HepG2 (cell line): ENCODE results near the gene MIA2. TPM values are rescaled to one million over a fixed set of nuclear protein-coding genes. Genes with fewer than 3 reads are reported as not detected.

Source experiments
- ATAC-seq: fragments of 200-7000 bp; cut with Tn5 transposase; 3 replicates; pipeline ENCODE4 v1.9.1; 2020; ENCODE audit warnings: mild to moderate bottlenecking, moderate library complexity
- BruUV-seq: library from RNA; stranded (reverse); fragments of 400-500 nt; replicated peaks from 2 replicates; lab custom pipeline; 2021; lab: Mats Ljungman, UMichigan
- CTCF ChIA-PET: fragments of 300-600 bp; formaldehyde crosslinking; extraction: SDS; loops from one replicate; lab custom pipeline; 2021; ENCODE audit warnings: low total read pairs, inconsistent platforms, low intra/inter-chr PET ratio; lab: Yijun Ruan, JAX
- POLR2A ChIA-PET: fragments of 350-600 bp; sonication (Branson Sonifier 250); formaldehyde crosslinking; loops from one replicate; lab custom pipeline; 2020; ENCODE audit warnings: antibody characterized with exemption, inconsistent platforms; lab: Yijun Ruan, JAX
- DNase-seq: peaks from one replicate; pipeline ENCODE4 v3.0.0-alpha.2; 2015; ENCODE audit warnings: low spot score
- FAIRE-seq: peaks from 3 replicates; lab custom pipeline; 2011; peaks lifted over from hg19 to GRCh38; lab: Jason Lieb, UNC
- H2AFZ ChIP-seq: one replicate; pipeline ENCODE4 v1.6.1; 2011; ENCODE audit warnings: low read length, inconsistent platforms
- H3K27ac ChIP-seq: fragments of 300-600 bp; 3 replicates; pipeline ENCODE4 v1.8.0; 2011; ENCODE audit warnings: mixed run types, mild to moderate bottlenecking, mixed read lengths, low read length, inconsistent platforms; ENCODE audit not compliant: insufficient read depth; ENCODE audit errors: extremely low read length
- H3K27me3 ChIP-seq, 2 experiments: fragments of 200-600 bp in 1 of 2; 2 replicates in 1 of 2; 3 replicates in 1 of 2; pipeline versions ENCODE4 v1.6.0 to v1.8.0; 2011; ENCODE audit warnings: low read length in 2 of 2, mild to moderate bottlenecking in 2 of 2, moderate library complexity in 2 of 2, inconsistent platforms in 1 of 2; ENCODE audit not compliant: insufficient read depth in 2 of 2, control insufficient read depth in 1 of 2
- H3K36me3 ChIP-seq, 2 experiments: fragments of 200-600 bp in 1 of 2; replicated peaks in 1 of 2; 2 replicates in 1 of 2; 3 replicates in 1 of 2; pipeline versions ENCODE4 v1.5.1 to v1.8.0; 2011; ENCODE audit warnings: low read length in 2 of 2, inconsistent platforms in 1 of 2; ENCODE audit not compliant: insufficient read depth in 2 of 2, control insufficient read depth in 1 of 2
- H3K4me1 ChIP-seq: 2 replicates; pipeline ENCODE4 v1.5.1; 2012; ENCODE audit warnings: low read length, inconsistent platforms; ENCODE audit not compliant: insufficient read depth
- H3K4me2 ChIP-seq: 2 replicates; pipeline ENCODE4 v1.6.0; 2011; ENCODE audit warnings: low read depth, low read length, inconsistent platforms
- H3K4me3 ChIP-seq, 3 experiments: fragments of 200-600 bp in 1 of 3; sonication (generic), shearing (Covaris generic) in 1 of 3; replicated peaks in 1 of 3; 2 replicates each; pipeline ENCODE4 v1.5.1; 2011 to 2016; ENCODE audit warnings: low read length in 3 of 3, inconsistent platforms in 2 of 3, low read depth in 2 of 3, mild to moderate bottlenecking in 2 of 3, control low read depth in 1 of 3, mixed read lengths in 1 of 3; ENCODE audit not compliant: insufficient read depth in 1 of 3
- H3K79me2 ChIP-seq: one replicate; pipeline ENCODE4 v1.6.1; 2011; ENCODE audit warnings: low read length, inconsistent platforms; ENCODE audit not compliant: insufficient read depth
- H3K9ac ChIP-seq: 2 replicates; pipeline ENCODE4 v1.6.0; 2011; ENCODE audit warnings: mild to moderate bottlenecking, low read depth, low read length, inconsistent platforms; ENCODE audit not compliant: insufficient read depth
- H3K9me3 ChIP-seq: 2 replicates; pipeline ENCODE4 v1.5.1; 2012; ENCODE audit warnings: mild to moderate bottlenecking, low read length
- H4K20me1 ChIP-seq: 2 replicates; pipeline ENCODE4 v1.6.0; 2011; ENCODE audit warnings: inconsistent platforms, mild to moderate bottlenecking, low read length, moderate library complexity; ENCODE audit not compliant: insufficient read depth
- ATRX ChIP-seq: sonication (generic); formaldehyde crosslinking; IDR thresholded peaks from 2 replicates; pipeline ENCODE4 v1.4.0; 2020; ENCODE audit warnings: missing genetic modification reagents, borderline replicate concordance
- GABPB1 ChIP-seq: IDR thresholded peaks from 2 replicates; pipeline ENCODE4 v1.6.1; 2016; ENCODE audit warnings: mild to moderate bottlenecking, missing genetic modification reagents, moderate library complexity, missing compliant biosample characterization
- GTF3A ChIP-seq: sonication (generic); formaldehyde crosslinking; conservative IDR thresholded peaks from 2 replicates; pipeline ENCODE4 v1.4.0; 2020; ENCODE audit warnings: mild to moderate bottlenecking, missing genetic modification reagents
- HOXA9 ChIP-seq: sonication (generic); formaldehyde crosslinking; IDR thresholded peaks from 2 replicates; pipeline ENCODE4 v1.8.1; 2022; ENCODE audit warnings: missing genetic modification reagents, mild to moderate bottlenecking, moderate library complexity, borderline replicate concordance
- KDM2A ChIP-seq: sonication (generic); formaldehyde crosslinking; IDR thresholded peaks from 2 replicates; pipeline ENCODE4 v1.4.0; 2020; ENCODE audit warnings: low read depth, missing genetic modification reagents, borderline replicate concordance
- KLF15 ChIP-seq: sonication (generic); formaldehyde crosslinking; IDR thresholded peaks from 2 replicates; pipeline ENCODE4 v1.8.1; 2023; ENCODE audit warnings: borderline replicate concordance, mild to moderate bottlenecking, inconsistent platforms, missing genetic modification reagents, mixed read lengths
- MAFF ChIP-seq: IDR thresholded peaks from 2 replicates; pipeline ENCODE4 v1.6.1; 2011; ENCODE audit warnings: low read depth, low read length, improper control_type of control experiment
- MEIS2 ChIP-seq: sonication (generic); formaldehyde crosslinking; IDR thresholded peaks from 2 replicates; pipeline ENCODE4 v1.9.0; 2021; ENCODE audit warnings: mild to moderate bottlenecking, missing genetic modification reagents
- MIXL1 ChIP-seq: IDR thresholded peaks from 2 replicates; pipeline ENCODE4 v1.6.1; 2016
- NFYC ChIP-seq: IDR thresholded peaks from 2 replicates; pipeline ENCODE4 v1.6.1; 2016; ENCODE audit warnings: missing genetic modification reagents, missing compliant biosample characterization
- RBM39 ChIP-seq: fragments of 200-400 bp; formaldehyde crosslinking; IDR thresholded peaks from one replicate; pipeline ENCODE4 v1.6.1; 2018; ENCODE audit warnings: antibody characterized with exemption, mild to moderate bottlenecking, low read depth, low read length; ENCODE audit not compliant: poor library complexity, severe bottlenecking
- SP1 ChIP-seq, 2 experiments: fragments of 450-650 bp in 1 of 2; sonication (generic) in 1 of 2; formaldehyde crosslinking in 1 of 2; IDR thresholded peaks; 2 replicates each; pipeline versions ENCODE4 v1.4.0 to v1.6.1; 2016 to 2020; ENCODE audit warnings: missing genetic modification reagents in 1 of 2
- STAT6 ChIP-seq: sonication (generic); formaldehyde crosslinking; IDR thresholded peaks from 2 replicates; pipeline ENCODE4 v1.4.0; 2020; ENCODE audit warnings: missing genetic modification reagents, mild to moderate bottlenecking, borderline replicate concordance
- TARDBP ChIP-seq: sonication (generic); formaldehyde crosslinking; IDR thresholded peaks from 2 replicates; pipeline ENCODE4 v1.8.0; 2022; ENCODE audit warnings: mild to moderate bottlenecking, missing genetic modification reagents
- ZC3H4 ChIP-seq: sonication (generic); formaldehyde crosslinking; IDR thresholded peaks from 2 replicates; pipeline ENCODE4 v1.4.0; 2020; ENCODE audit warnings: missing genetic modification reagents, borderline replicate concordance
- ZNF3 ChIP-seq: IDR thresholded peaks from 2 replicates; pipeline ENCODE4 v1.7.0; 2017; ENCODE audit warnings: inconsistent platforms
- ZNF33B ChIP-seq: sonication (generic); formaldehyde crosslinking; IDR thresholded peaks from 2 replicates; pipeline ENCODE4 v1.5.1; 2020; ENCODE audit warnings: mild to moderate bottlenecking, missing genetic modification reagents
- ZNF572 ChIP-seq: sonication (generic); formaldehyde crosslinking; IDR thresholded peaks from 2 replicates; pipeline ENCODE4 v1.5.1; 2020; ENCODE audit warnings: mild to moderate bottlenecking, missing genetic modification reagents
- ZNF878 ChIP-seq: sonication (generic); formaldehyde crosslinking; IDR thresholded peaks from 2 replicates; pipeline ENCODE4 v1.8.1; 2023; ENCODE audit warnings: mild to moderate bottlenecking, missing genetic modification reagents, moderate library complexity
- WGBS: methylation state at CpG from one replicate; pipeline ENCODE4 v1.1.6; 2017; ENCODE audit warnings: low lambda C conversion rate; 5-methylcytosine and 5-hydroxymethylcytosine counted together
- in situ Hi-C: cut with HindIII; loops from 2 replicates; pipeline ENCODE4 v1.10.0; 2017; ENCODE audit warnings: low pct_unique_long_range_greater_than_20kb; ENCODE audit not compliant: extremely low pct_ligation_motif_present
- intact Hi-C: fragments of 100-400 bp; cut with micrococcal nuclease; formaldehyde crosslinking; loops from one replicate; pipeline ENCODE4 v1.10.0; 2022; ENCODE audit not compliant: unreplicated experiment
- polyA plus RNA-seq, 8 experiments: library from polyadenylated mRNA; depleted of rRNA in 3 of 8; stranded (reverse) in 7 of 8; unstranded in 1 of 8; fragments of >200 nt; fragmentation: Illumina TruSeq in 4 of 8; extraction: Trizol in 4 of 8; gene quantifications; 2 replicates each; pipeline versions ENCODE4 v1.2.1 to v1.2.3, GENCODE V29; 2011 to 2016; ENCODE audit warnings: low read depth in 4 of 8, missing spikeins in 1 of 8, mixed read lengths in 1 of 8; ENCODE audit not compliant: insufficient read depth in 1 of 8
- total RNA-seq, 5 experiments: library from RNA; depleted of rRNA; stranded (reverse); fragments of >200 nt; fragmentation: Illumina TruSeq; extraction: Trizol; gene quantifications; 2 replicates each; pipeline ENCODE4 v1.2.3, GENCODE V29; 2016; ENCODE audit warnings: low read depth in 1 of 5

MIA2 gene
- total and polyA plus RNA-seq, 2 of the 13 experiments (the other 11 are each of a cell fraction or from before 2014, with no cell fraction given) = 134 to 158 TPM

DNA sequence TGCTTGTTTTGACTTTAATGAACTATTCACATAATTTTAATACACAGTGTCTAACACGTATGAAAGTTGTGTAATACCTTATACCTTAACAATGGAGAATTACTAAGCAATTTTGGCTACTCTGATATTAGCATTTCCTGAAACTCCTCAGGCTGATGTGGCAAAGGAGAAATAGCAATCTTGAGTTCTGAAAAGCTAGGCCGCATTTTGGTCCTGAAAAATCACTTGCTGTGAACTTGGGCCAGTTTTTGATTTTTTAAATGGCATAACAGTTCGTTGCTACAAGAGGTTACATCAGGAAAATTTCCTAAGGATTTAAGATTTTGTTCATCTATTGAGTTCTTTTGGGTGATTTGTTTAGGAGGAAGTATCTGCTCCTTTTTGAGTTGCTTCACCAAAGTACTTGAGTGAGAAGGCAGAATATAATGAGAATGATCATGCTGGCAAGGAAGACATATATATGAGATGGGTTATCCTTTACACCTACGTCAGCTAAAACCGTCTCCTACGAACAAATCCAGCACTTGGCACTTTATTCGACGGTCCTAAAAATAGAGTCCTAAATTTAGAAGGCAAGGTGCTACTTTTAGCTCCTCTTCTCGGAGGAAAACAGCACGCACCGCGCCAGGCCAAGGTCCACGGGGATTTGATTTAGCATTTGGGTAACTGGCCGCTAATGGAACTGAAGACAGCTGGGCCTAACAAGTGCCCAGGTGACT, 32.2 kb downstream of the MIA2 start:
- intact Hi-C loops = loop anchor here (1.0 to 2.0 kb wide), 4 partner anchors 33 to 242 kb away; partner anchors contain the start of genes MIA2, PNN and SEC23A
- peak overlapping the region; percentile 88 for H3K9ac ChIP-seq
- TF ChIP-seq MAFF (peak; percentile 90), ZNF878 (CRISPR knock-in tag) (no peak), SP1 (IDR thresholded peaks at IDR 0.05) (no peak), SP1 (CRISPR knock-in tag; IDR thresholded peaks at IDR 0.05) (no peak), ZNF3 (CRISPR knock-in tag) (peak; percentile 67; the same call in 1 of the 2 replicates), ZNF33B (CRISPR knock-in tag) (0 out of 2 replicates have a peak, but pooled peaks have one; percentile 4), GABPB1 (no peak), STAT6 (CRISPR knock-in tag) (peak; percentile 47; the same call in 1 of the 2 replicates), RBM39 (no peak), TARDBP (peak; percentile 2; the same call in 1 of the 2 replicates), KDM2A (no peak), MEIS2 (CRISPR knock-in tag) (no peak), HOXA9 (no peak), ZNF572 (CRISPR knock-in tag) (no peak), NFYC (CRISPR knock-in tag) (0 out of 2 replicates have a peak, but pooled peaks have one; percentile 47), MIXL1 (CRISPR knock-in tag) (peak; percentile 92), ATRX (no peak), ZC3H4 (CRISPR knock-in tag) (peak; percentile 5; the same call in 1 of the 2 replicates), GTF3A (CRISPR knock-in tag) (no peak), KLF15 (CRISPR knock-in tag) (no peak)

More for the DNA sequence above, 32.2 kb downstream of the MIA2 start:
- Histone ChIP-seq H4K20me1 (peaks cover 7% of the 10 kb centered on the region), H2AFZ (peak overlapping the region; percentile 7), H3K79me2 (peaks cover 42% of the 10 kb centered on the region), H3K4me2 (peak overlapping the region; percentile 82), H3K27ac (peak overlapping the region; percentile 93), H3K36me3 (0 out of 5 replicates have a peak, but pooled peaks cover 0 to 3% of the 10 kb centered on the region in 2 experiments), H3K4me1 (peaks cover 48% of the 10 kb centered on the region), H3K27me3 (no peaks in the 10 kb centered on the region; a peak in 1 of 5 replicates), H3K4me3 (peak overlapping the region; percentile 72 to 91 (median 74)), H3K9me3 (0 out of 2 replicates have a peak, but pooled peaks cover 2% of the 10 kb centered on the region)
- ChIA-PET CTCF (no interaction called here), POLR2A (interaction anchor here (0.6 to 5.7 kb wide), 42 partner anchors 10 to 248 kb away, joined by 3 to 138 read pairs (median 6); partner anchors contain the start of genes FBXO33, GEMIN2, MIA2 and PNN)
- in situ Hi-C loops = no loop called here
- DNase-seq (no peak), ATAC-seq (no peak), FAIRE-seq (no peak)
- 16% methylated on average over 14 of the region's 14 CpGs for WGBS
- TSS peak; percentile 93 for BruUV-seq
